ENCODE data around the gene ENOSF1.

DNA sequence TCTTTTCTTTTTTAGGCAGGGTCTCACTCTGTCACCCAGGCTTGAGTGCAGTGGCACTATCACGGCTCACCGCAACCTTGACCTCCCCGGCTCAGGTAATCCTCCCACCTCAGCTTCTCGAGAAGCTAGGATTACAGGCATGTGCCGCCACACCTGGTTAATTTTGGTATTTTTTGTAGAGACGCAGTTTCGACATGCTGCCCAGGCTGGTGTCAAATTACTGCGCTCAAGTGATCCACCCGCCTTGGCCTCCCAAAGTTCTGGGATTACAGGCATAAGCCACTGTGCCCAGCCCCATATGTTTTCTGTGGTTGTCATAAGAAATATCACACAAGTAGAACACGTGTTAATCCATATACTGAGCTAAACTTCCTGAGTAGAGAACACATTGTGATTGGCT is 14.6 kb downstream of the ENOSF1 start:
- TF ChIP-seq EZH2 (IDR thresholded peaks at IDR 0.05; ENCODE audit: borderline replicate concordance, low read depth, low read length, poor library complexity, severe bottlenecking): no peak
- TF ChIP-seq, protein P1, sequence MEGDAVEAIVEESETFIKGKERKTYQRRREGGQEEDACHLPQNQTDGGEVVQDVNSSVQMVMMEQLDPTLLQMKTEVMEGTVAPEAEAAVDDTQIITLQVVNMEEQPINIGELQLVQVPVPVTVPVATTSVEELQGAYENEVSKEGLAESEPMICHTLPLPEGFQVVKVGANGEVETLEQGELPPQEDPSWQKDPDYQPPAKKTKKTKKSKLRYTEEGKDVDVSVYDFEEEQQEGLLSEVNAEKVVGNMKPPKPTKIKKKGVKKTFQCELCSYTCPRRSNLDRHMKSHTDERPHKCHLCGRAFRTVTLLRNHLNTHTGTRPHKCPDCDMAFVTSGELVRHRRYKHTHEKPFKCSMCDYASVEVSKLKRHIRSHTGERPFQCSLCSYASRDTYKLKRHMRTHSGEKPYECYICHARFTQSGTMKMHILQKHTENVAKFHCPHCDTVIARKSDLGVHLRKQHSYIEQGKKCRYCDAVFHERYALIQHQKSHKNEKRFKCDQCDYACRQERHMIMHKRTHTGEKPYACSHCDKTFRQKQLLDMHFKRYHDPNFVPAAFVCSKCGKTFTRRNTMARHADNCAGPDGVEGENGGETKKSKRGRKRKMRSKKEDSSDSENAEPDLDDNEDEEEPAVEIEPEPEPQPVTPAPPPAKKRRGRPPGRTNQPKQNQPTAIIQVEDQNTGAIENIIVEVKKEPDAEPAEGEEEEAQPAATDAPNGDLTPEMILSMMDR (conservative IDR thresholded peaks at IDR 0.05; ENCODE audit: low read depth, low read length): no peak

Measured in A673 (cell line).